BJ (cell line): Measurements from ENCODE around the gene GPR151. TPM values are rescaled to one million over a fixed set of nuclear protein-coding genes. Genes with fewer than 3 reads are reported as not detected.

ENCODE experiments used
- CTCF ChIA-PET: fragments of 350-600 bp; formaldehyde crosslinking; extraction: SDS; loops from one replicate; lab custom pipeline; 2021; ENCODE audit warnings: antibody characterized with exemption, inconsistent platforms; lab: Yijun Ruan, JAX
- POLR2A ChIA-PET: fragments of 300-600 bp; sonication (Branson Sonifier 250); formaldehyde crosslinking; extraction: SDS; loops from one replicate; lab custom pipeline; 2021; ENCODE audit warnings: antibody characterized with exemption; lab: Charles Lee
- DNase-seq: peaks from one replicate; pipeline ENCODE4 v3.0.0-alpha.2; 2011; ENCODE audit warnings: low read depth
- H3K27me3 ChIP-seq: 2 replicates; pipeline ENCODE4 v1.6.0; 2011; ENCODE audit warnings: low read length; ENCODE audit not compliant: control insufficient read depth, insufficient read depth
- H3K36me3 ChIP-seq: 2 replicates; pipeline ENCODE4 v1.5.1; 2011; ENCODE audit warnings: low read length; ENCODE audit not compliant: control insufficient read depth, insufficient read depth
- H3K4me3 ChIP-seq: 2 replicates; pipeline ENCODE4 v1.5.1; 2011; ENCODE audit warnings: low read depth, mild to moderate bottlenecking, control low read depth, low read length
- CTCF ChIP-seq: IDR thresholded peaks from 2 replicates; pipeline ENCODE4 v1.5.1; 2011; ENCODE audit warnings: low read depth, mild to moderate bottlenecking, control low read depth, inconsistent platforms, low read length, moderate library complexity; ENCODE audit not compliant: insufficient read depth
- polyA plus RNA-seq: library from polyadenylated mRNA; depleted of rRNA; stranded (reverse); fragments of >200 nt; gene quantifications from 2 replicates; pipeline ENCODE4 v1.2.3, GENCODE V29; 2011

The GPR151 gene
- polyA plus RNA-seq, 1 experiment, result not detected

GRCh38 chr5:146529984-146530383 is 14.0 kb upstream of the GPR151 start:
- POLR2A ChIA-PET, result no interaction called here
- CTCF ChIA-PET, result interaction anchor here (0.8 to 7.3 kb wide), 6 partner anchors 9 to 661 kb away, joined by 3 to 130 read pairs (median 8); no protein-coding TSS in a partner anchor
- Histone ChIP-seq H3K4me3 (no peak overlapping the region), H3K36me3 (no peaks in the 10 kb centered on the region), H3K27me3 (no peaks in the 10 kb centered on the region; the same call in 1 of the 2 replicates)
- TF ChIP-seq CTCF, result no peak
- DNase-seq, result no peak

DNA sequence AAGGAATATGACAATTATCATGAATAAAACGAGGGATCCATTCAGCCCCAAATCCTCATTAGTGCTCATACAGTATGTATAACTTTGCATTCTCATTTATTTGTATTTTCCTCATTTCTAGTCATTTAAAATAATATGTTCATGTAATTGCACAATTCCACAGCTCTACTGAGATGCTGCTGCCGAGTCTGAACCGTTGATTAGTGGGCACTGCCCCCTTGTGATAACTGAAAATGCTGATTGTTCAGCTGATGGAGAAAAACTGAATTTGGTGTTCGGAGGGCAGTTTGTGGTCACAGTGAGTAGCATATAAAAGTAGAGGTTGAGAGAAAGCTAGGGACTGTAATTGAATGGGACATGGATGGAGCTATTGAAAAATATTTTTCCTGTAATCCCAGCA is 12.2 kb upstream of the GPR151 start:
- POLR2A ChIA-PET, result no interaction called here
- Histone ChIP-seq H3K4me3 (no peak overlapping the region), H3K36me3 (no peaks in the 10 kb centered on the region), H3K27me3 (no peaks in the 10 kb centered on the region; the same call in 1 of the 2 replicates)
- DNase-seq, result no peak
- CTCF ChIA-PET, result interaction anchor here (0.7 to 2.8 kb wide), 3 partner anchors 11 to 438 kb away, joined by 4 to 11 read pairs (median 4); no protein-coding TSS in a partner anchor
- TF ChIP-seq CTCF, result 0 out of 2 replicates have a peak, but pooled peaks have one; percentile 3

DNA sequence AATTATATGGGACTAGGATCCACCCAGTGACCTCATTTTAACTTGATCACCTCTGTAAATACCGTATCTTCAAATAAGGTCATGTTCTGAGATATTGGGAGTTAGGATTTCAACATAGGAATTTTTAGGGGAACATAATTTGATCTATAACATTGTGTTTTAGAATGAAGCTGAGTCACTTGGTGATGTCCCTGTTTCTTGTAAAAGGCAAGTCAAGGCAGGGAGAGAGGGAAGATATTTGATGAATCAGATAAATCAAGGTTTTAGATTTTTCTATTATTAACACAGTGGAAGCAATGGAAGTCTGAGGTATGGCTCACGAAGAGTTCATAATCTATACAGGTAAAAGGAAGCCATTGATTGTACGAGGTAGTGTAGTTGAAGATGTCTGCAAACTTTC is 11.8 kb upstream of the GPR151 start:
- ChIA-PET CTCF (interaction anchor here (1.1 to 2.8 kb wide), 3 partner anchors 10 to 439 kb away, joined by 4 to 11 read pairs (median 6); partner anchors contain the start of gene GPR151), POLR2A (no interaction called here)
- Histone ChIP-seq H3K4me3 (no peak overlapping the region), H3K36me3 (no peaks in the 10 kb centered on the region), H3K27me3 (no peaks in the 10 kb centered on the region; the same call in 1 of the 2 replicates)
- TF ChIP-seq CTCF, result no peak
- no peak for DNase-seq

DNA sequence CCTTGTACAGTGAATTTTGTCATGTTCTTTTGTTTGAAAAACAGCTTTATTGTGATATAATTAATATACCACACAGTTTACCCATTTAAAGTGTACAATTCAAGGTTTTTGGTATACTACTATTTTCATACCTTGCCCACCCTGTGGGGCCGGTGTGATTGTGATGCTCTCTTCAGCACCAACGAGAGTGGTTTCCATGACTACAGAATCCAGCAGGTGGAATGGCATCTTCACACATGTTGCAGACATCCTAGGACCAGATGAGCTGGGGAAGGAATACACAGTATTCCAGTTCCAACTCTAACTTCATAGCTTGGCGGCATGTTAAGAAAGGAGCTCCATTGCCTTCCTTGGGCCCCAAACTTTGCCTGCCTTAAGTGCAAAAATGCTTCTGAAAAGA is 7.7 kb upstream of the GPR151 start:
- no peak for TF ChIP-seq CTCF
- no peak overlapping the region for H3K4me3 ChIP-seq

DNA sequence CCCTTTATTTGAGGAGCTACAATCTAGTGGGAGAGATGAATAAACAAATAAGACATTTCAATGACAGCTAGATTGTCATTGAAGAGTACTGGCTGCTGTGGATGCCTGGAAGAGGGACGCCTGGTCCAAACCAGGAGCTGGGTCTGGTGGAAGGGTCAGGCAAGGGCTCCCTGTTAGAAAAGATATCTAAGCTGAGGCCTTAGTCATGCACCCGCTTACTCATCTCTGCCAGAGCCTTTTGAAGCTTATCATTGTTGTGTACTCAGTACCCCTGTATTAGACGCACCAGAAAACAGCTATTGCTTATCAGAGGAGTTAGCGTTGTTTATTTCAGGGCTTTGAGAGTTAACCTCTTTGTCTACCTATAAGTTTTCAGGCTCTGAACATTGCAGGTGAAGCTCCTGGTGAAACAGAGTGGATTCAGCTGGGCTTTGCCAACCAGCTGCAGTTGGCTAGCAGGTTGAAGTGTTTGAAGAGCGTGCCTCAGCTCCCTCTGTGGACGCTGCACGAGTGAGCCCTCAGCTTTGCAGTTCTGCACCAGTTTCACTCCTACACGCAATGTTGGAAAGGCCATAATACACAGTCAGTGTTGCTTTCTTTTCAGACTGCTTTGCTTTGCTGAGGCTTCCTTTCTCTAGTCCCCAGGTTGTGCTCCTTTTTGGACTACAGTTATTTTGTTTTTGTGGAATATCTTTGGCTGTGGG is 5.6 kb upstream of the GPR151 start:
- Histone ChIP-seq H3K27me3 (no peaks in the 10 kb centered on the region), H3K4me3 (no peak overlapping the region), H3K36me3 (no peaks in the 10 kb centered on the region)
- no peak for DNase-seq
- ChIA-PET CTCF (interaction anchor here (0.9 to 2.4 kb wide), 4 partner anchors 9 to 444 kb away, joined by 4 to 10 read pairs (median 6); no protein-coding TSS in a partner anchor), POLR2A (no interaction called here)
- no peak for TF ChIP-seq CTCF

More for the DNA sequence above, 7.7 kb upstream of the GPR151 start:
- Histone ChIP-seq H3K27me3 (no peaks in the 10 kb centered on the region; the same call in 1 of the 2 replicates), H3K36me3 (no peaks in the 10 kb centered on the region)
- POLR2A ChIA-PET, result interaction anchor here (0.6 kb wide), 1 partner anchor 10 kb away, joined by 3 read pairs; no protein-coding TSS in a partner anchor
- CTCF ChIA-PET, result interaction anchor here (0.6 to 2.3 kb wide), 3 partner anchors 10 to 517 kb away, joined by 3 to 11 read pairs (median 6); no protein-coding TSS in a partner anchor
- DNase-seq, result no peak
